ENCODE measurements around the gene GANC.

DNA sequence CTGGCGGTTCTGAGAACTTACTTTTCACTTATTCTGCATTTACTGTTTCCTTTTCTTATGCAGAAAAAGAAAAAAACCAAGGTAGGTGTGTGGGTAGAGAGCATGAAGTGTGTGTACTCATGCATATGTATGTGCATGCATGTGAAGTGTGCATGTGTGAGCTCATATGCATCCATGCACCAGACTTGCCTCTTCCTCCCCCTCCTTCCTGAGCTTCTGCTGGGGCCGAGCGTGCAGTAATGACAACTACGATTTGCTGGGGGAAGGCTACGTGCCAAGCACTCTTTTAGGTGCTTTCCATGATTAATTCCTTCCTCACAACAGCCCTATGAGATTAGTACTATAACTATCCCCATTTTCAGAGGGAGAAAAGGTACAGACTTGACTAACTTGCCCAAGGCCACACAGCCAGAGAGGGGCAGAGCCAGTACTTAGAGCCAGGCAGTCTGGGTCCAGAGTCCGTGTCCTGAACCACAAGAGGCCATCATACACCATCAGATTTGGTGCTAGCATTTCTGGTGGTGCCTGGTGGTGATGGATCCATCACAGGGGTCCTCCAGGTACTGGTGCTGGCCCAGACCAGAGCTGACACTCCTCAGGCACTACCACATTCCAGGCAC is 133.0 kb downstream of the GANC start:
- TF ChIP-seq POLR2A (IDR thresholded peaks at IDR 0.05; ENCODE audit: low read length) (no peak), GATA1 (IDR thresholded peaks at IDR 0.05; ENCODE audit: low read depth, low read length) (no peak)
